Endothelial cell of umbilical vein (primary cell): ENCODE measurements around the gene FBXO21. TPM values are rescaled to one million over a fixed set of nuclear protein-coding genes. Genes with fewer than 3 reads are reported as not detected.

Source experiments
- BruUV-seq: library from RNA; stranded (reverse); fragments of 400-500 nt; replicated peaks from 2 replicates; lab custom pipeline; 2021; lab: Mats Ljungman, UMichigan
- CTCF ChIA-PET: fragments of 300-600, 350-600 bp; sonication (Branson Sonifier 250); formaldehyde crosslinking; loops from one replicate; lab custom pipeline; 2021; ENCODE audit warnings: antibody characterized with exemption, inconsistent platforms; lab: Charles Lee
- POLR2A ChIA-PET: fragments of 300-600, 350-600 bp; sonication (Branson Sonifier 250); formaldehyde crosslinking; loops from one replicate; lab custom pipeline; 2021; ENCODE audit warnings: antibody characterized with exemption, inconsistent platforms; lab: Charles Lee
- DNase-seq: peaks from one replicate; pipeline ENCODE4 v3.0.0-alpha.2; 2011; ENCODE audit warnings: low read depth, low spot score
- FAIRE-seq: peaks from 2 replicates; lab custom pipeline; 2011; peaks lifted over from hg19 to GRCh38; lab: Jason Lieb, UNC
- H2AFZ ChIP-seq: 2 replicates; pipeline ENCODE4 v1.6.0; 2012; ENCODE audit warnings: low read depth, low read length, control low read depth, inconsistent platforms
- H3K27ac ChIP-seq: 2 replicates; pipeline ENCODE4 v1.5.1; 2011; ENCODE audit warnings: low read depth, mild to moderate bottlenecking, control low read depth, low read length, moderate library complexity; ENCODE audit not compliant: insufficient read depth
- H3K27me3 ChIP-seq, 2 experiments: 2 replicates each; pipeline versions ENCODE4 v1.6.0 to v1.6.1; 2011; ENCODE audit warnings: low read length in 2 of 2, mixed read lengths in 1 of 2; ENCODE audit not compliant: control insufficient read depth in 2 of 2, insufficient read depth in 2 of 2
- H3K36me3 ChIP-seq, 2 experiments: 2 replicates in 1 of 2; 3 replicates in 1 of 2; pipeline ENCODE4 v1.5.1; 2011; ENCODE audit warnings: low read length in 2 of 2, mild to moderate bottlenecking in 1 of 2, moderate library complexity in 1 of 2; ENCODE audit not compliant: control insufficient read depth in 2 of 2, insufficient read depth in 2 of 2; ENCODE audit errors: extremely low read depth in 1 of 2
- H3K4me1 ChIP-seq: 3 replicates; pipeline ENCODE4 v1.5.1; 2011; ENCODE audit warnings: mild to moderate bottlenecking, low read length; ENCODE audit not compliant: control insufficient read depth, insufficient read depth; ENCODE audit errors: extremely low read depth
- H3K4me2 ChIP-seq: 2 replicates; pipeline ENCODE4 v1.6.1; 2011; ENCODE audit warnings: low read length, control low read depth, mixed read lengths; ENCODE audit not compliant: insufficient read depth
- H3K4me3 ChIP-seq, 3 experiments: fragments of 200-600 bp in 1 of 3; sonication (generic), shearing (Covaris generic) in 1 of 3; replicated peaks in 1 of 3; 2 replicates each; pipeline ENCODE4 v1.5.1; 2011 to 2016; ENCODE audit warnings: control low read depth in 3 of 3, low read length in 3 of 3, mild to moderate bottlenecking in 2 of 3, inconsistent platforms in 1 of 3, low read depth in 1 of 3, moderate library complexity in 1 of 3; ENCODE audit not compliant: insufficient read depth in 1 of 3
- H3K79me2 ChIP-seq: 2 replicates; pipeline ENCODE4 v1.6.0; 2012; ENCODE audit warnings: low read length, inconsistent platforms; ENCODE audit not compliant: control insufficient read depth, insufficient read depth
- H3K9ac ChIP-seq: replicated peaks from 2 replicates; pipeline ENCODE3; 2011; ENCODE audit warnings: low read length, control low read depth; ENCODE audit not compliant: insufficient read depth; ENCODE audit errors: extremely low read depth
- H3K9me1 ChIP-seq: replicated peaks from 3 replicates; pipeline ENCODE4 v1.6.0; 2011; ENCODE audit warnings: mild to moderate bottlenecking, low read length; ENCODE audit not compliant: control insufficient read depth, insufficient read depth; ENCODE audit errors: extremely low read depth
- H3K9me3 ChIP-seq: replicated peaks from 2 replicates; pipeline ENCODE4 v1.5.1; 2012; ENCODE audit warnings: low read length, inconsistent platforms; ENCODE audit not compliant: control insufficient read depth, insufficient read depth
- H4K20me1 ChIP-seq: replicated peaks from 2 replicates; pipeline ENCODE3; 2011; ENCODE audit warnings: mild to moderate bottlenecking, low read length; ENCODE audit not compliant: control insufficient read depth, insufficient read depth; ENCODE audit errors: extremely low read depth
- CTCF ChIP-seq, 2 donors: IDR thresholded peaks; 1 replicate in 1 of 2; 2 replicates in 1 of 2; pipeline ENCODE4 v1.5.1; 2011; ENCODE audit warnings: low read length in 2 of 2, mild to moderate bottlenecking in 2 of 2, moderate library complexity in 2 of 2, control low read depth in 1 of 2, inconsistent platforms in 1 of 2, low read depth in 1 of 2; ENCODE audit not compliant: insufficient read depth in 1 of 2; ENCODE audit errors: extremely low read depth in 1 of 2
- EZH2 ChIP-seq: IDR thresholded peaks from 2 replicates; pipeline ENCODE4 v1.6.1; 2012; ENCODE audit warnings: borderline replicate concordance, low read depth, mild to moderate bottlenecking, moderate library complexity, low read length, inconsistent platforms; ENCODE audit not compliant: severe bottlenecking
- FOS ChIP-seq: IDR thresholded peaks from 2 replicates; pipeline ENCODE4 v1.6.1; 2011; ENCODE audit warnings: mild to moderate bottlenecking, low read length, moderate library complexity, borderline replicate concordance; ENCODE audit not compliant: insufficient read depth
- POLR2A ChIP-seq: IDR thresholded peaks from 2 replicates; pipeline ENCODE4 v1.6.1; 2012; ENCODE audit warnings: low read depth, mild to moderate bottlenecking, control low read depth, low read length
- dilution Hi-C: fragments of 300-500 bp; cut with MboI; formaldehyde crosslinking; loops from one replicate; pipeline ENCODE4 v1.15.0; 2019; ENCODE audit warnings: low sequenced_read_pairs; ENCODE audit not compliant: extremely low pct_ligation_motif_present
- intact Hi-C: fragments of 100-400 bp; cut with micrococcal nuclease; formaldehyde crosslinking; loops from one replicate; pipeline ENCODE4 v1.10.0; 2022
- polyA plus RNA-seq, 4 experiments: library from polyadenylated mRNA; depleted of rRNA in 3 of 4; stranded (reverse) in 3 of 4; unstranded in 1 of 4; fragments of >200 nt; gene quantifications; 2 replicates each; pipeline versions ENCODE4 v1.2.1 to v1.2.3, GENCODE V29; 2011 to 2012; ENCODE audit warnings: missing spikeins in 1 of 4
- total RNA-seq: library from RNA; stranded (reverse); gene quantifications from 2 replicates; pipeline ENCODE4 v1.2.3, GENCODE V29; 2021
- TF ChIP-seq, protein P1 (sequence below): IDR thresholded peaks from 2 replicates; pipeline ENCODE4 v1.6.1; 2011; ENCODE audit not compliant: insufficient read depth, insufficient read length

Gene FBXO21
- total and polyA plus RNA-seq, 2 donors (not counting 3 experiments of a cell fraction or from before 2014, with no cell fraction given), result 41.6 to 66.7 TPM

- Histone ChIP-seq H3K27ac (no peak overlapping the region), H3K9me3 (no peaks in the 10 kb centered on the region), H3K9ac (no peak overlapping the region), H3K79me2 (no peaks in the 10 kb centered on the region), H3K4me2 (no peak overlapping the region), H3K4me1 (no peaks in the 10 kb centered on the region), H3K4me3 (no peak overlapping the region), H2AFZ (no peak overlapping the region), H4K20me1 (no peaks in the 10 kb centered on the region), H3K27me3 (peaks cover 39 to 49% of the 10 kb centered on the region in 2 experiments), H3K9me1 (no peaks in the 10 kb centered on the region), H3K36me3 (no peaks in the 10 kb centered on the region)
- CTCF ChIA-PET, result no interaction called here
- peak in 1 of 2 donors; percentile 44 for TF ChIP-seq CTCF (IDR thresholded peaks at IDR 0.05; ENCODE audit: extremely low read depth in 1 of 2, insufficient read depth in 1 of 2, low read depth in 1 of 2, low read length in 2 of 2)
- TF ChIP-seq, protein P1, sequence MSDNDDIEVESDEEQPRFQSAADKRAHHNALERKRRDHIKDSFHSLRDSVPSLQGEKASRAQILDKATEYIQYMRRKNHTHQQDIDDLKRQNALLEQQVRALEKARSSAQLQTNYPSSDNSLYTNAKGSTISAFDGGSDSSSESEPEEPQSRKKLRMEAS, result no peak
- dilution Hi-C loops, result no loop called here
- intact Hi-C loops, result loop anchor here (1.0 to 2.0 kb wide), 2 partner anchors 36 to 75 kb away; no protein-coding TSS in a partner anchor
- POLR2A ChIA-PET, result no interaction called here
- BruUV-seq, result no TSS peak
- DNase-seq, result no peak
- no peak for FAIRE-seq
Observed at GRCh38 chr12:117100251-117100650, 90.0 kb downstream of the FBXO21 start.

- no TSS peak for BruUV-seq
- CTCF ChIA-PET, result interaction anchor here (1.1 to 1.3 kb wide), 2 partner anchors 11 to 22 kb away, joined by 3 to 6 read pairs; no protein-coding TSS in a partner anchor
- intact Hi-C loops (no loop called here), dilution Hi-C loops (no loop called here)
- Histone ChIP-seq H3K9me1 (no peaks in the 10 kb centered on the region), H3K36me3 (no peaks in the 10 kb centered on the region), H4K20me1 (no peaks in the 10 kb centered on the region), H3K4me1 (no peaks in the 10 kb centered on the region), H3K9ac (no peak overlapping the region), H3K4me3 (peak overlapping the region in 1 of 3 experiments; percentile 27), H3K27me3 (peaks cover 39 to 49% of the 10 kb centered on the region in 2 experiments), H2AFZ (peak overlapping the region; percentile 49), H3K79me2 (no peaks in the 10 kb centered on the region), H3K4me2 (peak overlapping the region; percentile 38), H3K9me3 (no peaks in the 10 kb centered on the region), H3K27ac (no peak overlapping the region)
- DNase-seq (no peak), FAIRE-seq (no peak)
- POLR2A ChIA-PET, result no interaction called here
- TF ChIP-seq EZH2, result peak; percentile 92
- TF ChIP-seq FOS, result no peak
- TF ChIP-seq POLR2A, result no peak
Observed at GRCh38 chr12:117098361-117099217, 91.7 kb downstream of the FBXO21 start.
